Suprapubic skin (tissue), 4 donors: ENCODE results near the gene LEF1.

Experiments used
- POLR2A ChIP-seq, 2 donors: fragments of 450-650 bp; IDR thresholded peaks; one replicate each; pipeline ENCODE4 v1.6.1; 2017; ENCODE audit warnings: antibody characterized with exemption in 2 of 2, mild to moderate bottlenecking in 2 of 2, moderate library complexity in 2 of 2
- POLR2AphosphoS5 ChIP-seq, 3 donors: sonication (generic); formaldehyde crosslinking; IDR thresholded peaks; one replicate each; pipeline ENCODE4 v1.6.1; 2017; ENCODE audit warnings: antibody characterized with exemption in 3 of 3
- TF ChIP-seq, protein P1 (sequence below), 2 donors: fragments of 200-600 bp in 1 of 2; fragments of 450-650 bp in 1 of 2; sonication (generic) in 1 of 2; IDR thresholded peaks; one replicate each; pipeline ENCODE4 v1.5.1; 2016 to 2019; ENCODE audit warnings: antibody characterized with exemption in 2 of 2, mild to moderate bottlenecking in 1 of 2, moderate library complexity in 1 of 2

- TF ChIP-seq, protein P1, sequence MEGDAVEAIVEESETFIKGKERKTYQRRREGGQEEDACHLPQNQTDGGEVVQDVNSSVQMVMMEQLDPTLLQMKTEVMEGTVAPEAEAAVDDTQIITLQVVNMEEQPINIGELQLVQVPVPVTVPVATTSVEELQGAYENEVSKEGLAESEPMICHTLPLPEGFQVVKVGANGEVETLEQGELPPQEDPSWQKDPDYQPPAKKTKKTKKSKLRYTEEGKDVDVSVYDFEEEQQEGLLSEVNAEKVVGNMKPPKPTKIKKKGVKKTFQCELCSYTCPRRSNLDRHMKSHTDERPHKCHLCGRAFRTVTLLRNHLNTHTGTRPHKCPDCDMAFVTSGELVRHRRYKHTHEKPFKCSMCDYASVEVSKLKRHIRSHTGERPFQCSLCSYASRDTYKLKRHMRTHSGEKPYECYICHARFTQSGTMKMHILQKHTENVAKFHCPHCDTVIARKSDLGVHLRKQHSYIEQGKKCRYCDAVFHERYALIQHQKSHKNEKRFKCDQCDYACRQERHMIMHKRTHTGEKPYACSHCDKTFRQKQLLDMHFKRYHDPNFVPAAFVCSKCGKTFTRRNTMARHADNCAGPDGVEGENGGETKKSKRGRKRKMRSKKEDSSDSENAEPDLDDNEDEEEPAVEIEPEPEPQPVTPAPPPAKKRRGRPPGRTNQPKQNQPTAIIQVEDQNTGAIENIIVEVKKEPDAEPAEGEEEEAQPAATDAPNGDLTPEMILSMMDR (IDR thresholded peaks at IDR 0.05): no peak
- TF ChIP-seq POLR2A (IDR thresholded peaks at IDR 0.05): no peak
- TF ChIP-seq POLR2AphosphoS5 (IDR thresholded peaks at IDR 0.05): no peak
Measured at GRCh38 chr4:108188770-108189169, 20.0 kb upstream of the LEF1 start.
